Fibroblast of lung (primary cell): Measurements from ENCODE around the gene WDR27. TPM values are rescaled to one million over a fixed set of nuclear protein-coding genes. Genes with fewer than 3 reads are reported as not detected.

ENCODE experiments used
- DNase-seq, 2 donors: peaks; one replicate each; pipeline versions ENCODE4 v3.0.0 to v3.0.0-alpha.2; 2010; ENCODE audit warnings: low read depth in 2 of 2
- H2AFZ ChIP-seq: 2 replicates; pipeline ENCODE4 v1.5.1; 2012; ENCODE audit warnings: low read length, control low read depth, inconsistent platforms
- H3K27ac ChIP-seq: 2 replicates; pipeline ENCODE4 v1.5.1; 2011; ENCODE audit warnings: low read length, control low read depth; ENCODE audit not compliant: insufficient read depth
- H3K27me3 ChIP-seq: 2 replicates; pipeline ENCODE4 v1.5.1; 2011; ENCODE audit warnings: mild to moderate bottlenecking, low read length; ENCODE audit not compliant: control insufficient read depth, insufficient read depth
- H3K36me3 ChIP-seq: 2 replicates; pipeline ENCODE4 v1.5.1; 2011; ENCODE audit warnings: low read length; ENCODE audit not compliant: control insufficient read depth, insufficient read depth
- H3K4me1 ChIP-seq: 2 replicates; pipeline ENCODE4 v1.5.1; 2011; ENCODE audit warnings: low read length; ENCODE audit not compliant: control insufficient read depth, insufficient read depth; ENCODE audit errors: extremely low read depth
- H3K4me2 ChIP-seq: 2 replicates; pipeline ENCODE4 v1.5.1; 2011; ENCODE audit warnings: low read length, control low read depth; ENCODE audit not compliant: insufficient read depth; ENCODE audit errors: extremely low read depth
- H3K4me3 ChIP-seq, 4 experiments: fragments of 200-600 bp in 1 of 4; sonication (generic) in 1 of 4; replicated peaks in 1 of 4; 2 replicates each; pipeline ENCODE4 v1.5.1; 2011 to 2016; ENCODE audit warnings: low read length in 4 of 4, low read depth in 3 of 4, mild to moderate bottlenecking in 3 of 4, control low read depth in 2 of 4, inconsistent platforms in 1 of 4, mixed read lengths in 1 of 4; ENCODE audit not compliant: insufficient read depth in 1 of 4; ENCODE audit errors: control extremely low read depth in 1 of 4
- H3K79me2 ChIP-seq: 2 replicates; pipeline ENCODE4 v1.5.1; 2012; ENCODE audit warnings: mild to moderate bottlenecking, low read length, inconsistent platforms; ENCODE audit not compliant: control insufficient read depth, insufficient read depth
- H3K9ac ChIP-seq: 2 replicates; pipeline ENCODE4 v1.5.1; 2011; ENCODE audit warnings: mild to moderate bottlenecking, low read length, control low read depth; ENCODE audit not compliant: insufficient read depth
- H3K9me3 ChIP-seq: 2 replicates; pipeline ENCODE4 v1.5.1; 2012; ENCODE audit warnings: low read depth, low read length; ENCODE audit not compliant: control insufficient read depth, insufficient read depth
- H4K20me1 ChIP-seq: 2 replicates; pipeline ENCODE4 v1.5.1; 2011; ENCODE audit warnings: low read length; ENCODE audit not compliant: control insufficient read depth, insufficient read depth; ENCODE audit errors: extremely low read depth
- EZH2 ChIP-seq: IDR thresholded peaks from 2 replicates; pipeline ENCODE4 v1.5.1; 2012; ENCODE audit warnings: low read length, control low read depth, mild to moderate bottlenecking; ENCODE audit errors: missing control alignments
- polyA plus RNA-seq, 2 donors: library from polyadenylated mRNA; depleted of rRNA in 1 of 2; stranded (reverse) in 1 of 2; unstranded in 1 of 2; fragments of >200 nt; gene quantifications; 2 replicates each; pipeline ENCODE4 v1.2.1, GENCODE V29; 2011 to 2012; ENCODE audit warnings: missing spikeins in 1 of 2
- total RNA-seq: library from RNA; depleted of rRNA; stranded (reverse); fragments of >200 nt; gene quantifications from 2 replicates; pipeline ENCODE4 v1.2.1, GENCODE V29; 2014
- TF ChIP-seq, protein P1 (sequence below), 2 donors: IDR thresholded peaks in 1 of 2; conservative IDR thresholded peaks in 1 of 2; 1 replicate in 1 of 2; 2 replicates in 1 of 2; pipeline ENCODE4 v1.5.1; 2011 to 2012; ENCODE audit warnings: low read length in 2 of 2, control low read depth in 1 of 2, inconsistent platforms in 1 of 2, low read depth in 1 of 2, mild to moderate bottlenecking in 1 of 2

Gene WDR27
- total and polyA plus RNA-seq, 2 donors (not counting 1 experiment from before 2014, with no cell fraction given): 8.8 to 23.3 TPM

DNA sequence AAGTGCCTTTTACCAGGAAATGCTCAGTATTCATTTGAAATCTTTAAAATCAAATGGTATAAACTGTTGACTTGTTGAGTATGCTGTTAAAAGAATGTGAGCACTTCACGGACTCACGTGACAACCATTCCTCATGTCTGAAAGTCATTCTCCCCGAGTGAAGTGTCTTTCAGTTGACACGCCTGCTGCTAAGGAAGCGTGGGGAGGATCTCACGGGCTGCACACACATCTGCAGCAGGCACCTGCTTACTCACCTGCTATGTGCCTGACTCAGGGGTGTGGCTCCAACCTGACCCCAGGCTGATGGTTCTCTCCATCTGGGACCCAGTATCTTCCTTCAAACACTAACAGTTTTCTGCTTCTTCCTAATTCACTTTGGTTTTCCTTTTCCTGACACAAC is 32.7 kb downstream of the WDR27 start:
- H3K27me3 ChIP-seq: no peaks in the 10 kb centered on the region
- no peaks in the 10 kb centered on the region for H3K4me1 ChIP-seq
- no peaks in the 10 kb centered on the region for H3K9me3 ChIP-seq
- H3K9ac ChIP-seq: no peak overlapping the region
- TF ChIP-seq, protein P1, sequence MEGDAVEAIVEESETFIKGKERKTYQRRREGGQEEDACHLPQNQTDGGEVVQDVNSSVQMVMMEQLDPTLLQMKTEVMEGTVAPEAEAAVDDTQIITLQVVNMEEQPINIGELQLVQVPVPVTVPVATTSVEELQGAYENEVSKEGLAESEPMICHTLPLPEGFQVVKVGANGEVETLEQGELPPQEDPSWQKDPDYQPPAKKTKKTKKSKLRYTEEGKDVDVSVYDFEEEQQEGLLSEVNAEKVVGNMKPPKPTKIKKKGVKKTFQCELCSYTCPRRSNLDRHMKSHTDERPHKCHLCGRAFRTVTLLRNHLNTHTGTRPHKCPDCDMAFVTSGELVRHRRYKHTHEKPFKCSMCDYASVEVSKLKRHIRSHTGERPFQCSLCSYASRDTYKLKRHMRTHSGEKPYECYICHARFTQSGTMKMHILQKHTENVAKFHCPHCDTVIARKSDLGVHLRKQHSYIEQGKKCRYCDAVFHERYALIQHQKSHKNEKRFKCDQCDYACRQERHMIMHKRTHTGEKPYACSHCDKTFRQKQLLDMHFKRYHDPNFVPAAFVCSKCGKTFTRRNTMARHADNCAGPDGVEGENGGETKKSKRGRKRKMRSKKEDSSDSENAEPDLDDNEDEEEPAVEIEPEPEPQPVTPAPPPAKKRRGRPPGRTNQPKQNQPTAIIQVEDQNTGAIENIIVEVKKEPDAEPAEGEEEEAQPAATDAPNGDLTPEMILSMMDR (conservative IDR thresholded peaks at IDR 0.05 in 1 of 2, IDR thresholded peaks at IDR 0.05 in 1 of 2; ENCODE audit: low read depth in 1 of 2, low read length in 2 of 2): no peak
- no peak for TF ChIP-seq EZH2
- H2AFZ ChIP-seq: no peak overlapping the region
- no peak overlapping the region for H3K4me2 ChIP-seq
- no peak overlapping the region for H3K4me3 ChIP-seq
- no peaks in the 10 kb centered on the region for H4K20me1 ChIP-seq
- no peak for DNase-seq
- H3K79me2 ChIP-seq: no peaks in the 10 kb centered on the region
- no peak overlapping the region for H3K27ac ChIP-seq
- H3K36me3 ChIP-seq: peaks cover 3% of the 10 kb centered on the region

DNA sequence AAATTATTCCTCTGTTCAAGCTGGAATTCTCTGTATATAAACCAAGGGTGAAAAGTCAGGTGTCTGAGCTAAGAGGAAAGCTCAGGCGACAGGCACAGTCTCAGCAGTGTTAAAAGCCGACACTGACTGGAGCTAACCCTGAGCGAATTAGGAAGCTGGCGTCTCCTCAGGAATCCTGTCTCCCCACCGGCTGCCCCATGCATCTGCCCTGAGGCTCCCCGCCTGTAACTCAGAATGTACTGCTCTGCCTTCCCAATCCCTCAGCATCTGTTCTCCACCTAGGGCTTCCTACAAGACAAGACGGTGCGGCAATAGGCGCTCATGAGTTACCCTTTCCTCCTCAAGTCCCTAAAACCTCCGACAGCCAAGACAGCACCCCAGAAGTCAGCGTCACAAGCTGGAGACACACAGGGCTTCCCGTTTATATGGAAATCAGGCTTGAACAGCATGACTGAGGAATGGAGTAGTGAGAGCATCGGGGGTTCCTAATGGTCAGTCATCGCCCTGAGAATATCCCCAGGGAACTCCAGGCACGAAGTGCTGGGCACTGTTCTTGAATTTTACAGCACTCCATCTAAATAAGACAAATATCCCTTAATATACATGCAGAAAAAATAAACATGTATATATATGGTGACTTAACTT is 33.5 kb downstream of the WDR27 start:
- DNase-seq: no peak
- peaks cover 5% of the 10 kb centered on the region for H3K36me3 ChIP-seq
- H3K4me3 ChIP-seq: no peak overlapping the region
- H3K27ac ChIP-seq: no peak overlapping the region
- H3K4me2 ChIP-seq: no peak overlapping the region
- TF ChIP-seq, protein P1 (conservative IDR thresholded peaks at IDR 0.05 in 1 of 2, IDR thresholded peaks at IDR 0.05 in 1 of 2; ENCODE audit: low read depth in 1 of 2, low read length in 2 of 2): no peak
- TF ChIP-seq EZH2: no peak
- H3K79me2 ChIP-seq: no peaks in the 10 kb centered on the region
- no peaks in the 10 kb centered on the region for H4K20me1 ChIP-seq
- H3K4me1 ChIP-seq: no peaks in the 10 kb centered on the region
- no peak overlapping the region for H3K9ac ChIP-seq
- H3K27me3 ChIP-seq: no peaks in the 10 kb centered on the region
- no peak overlapping the region for H2AFZ ChIP-seq
- no peaks in the 10 kb centered on the region for H3K9me3 ChIP-seq

DNA sequence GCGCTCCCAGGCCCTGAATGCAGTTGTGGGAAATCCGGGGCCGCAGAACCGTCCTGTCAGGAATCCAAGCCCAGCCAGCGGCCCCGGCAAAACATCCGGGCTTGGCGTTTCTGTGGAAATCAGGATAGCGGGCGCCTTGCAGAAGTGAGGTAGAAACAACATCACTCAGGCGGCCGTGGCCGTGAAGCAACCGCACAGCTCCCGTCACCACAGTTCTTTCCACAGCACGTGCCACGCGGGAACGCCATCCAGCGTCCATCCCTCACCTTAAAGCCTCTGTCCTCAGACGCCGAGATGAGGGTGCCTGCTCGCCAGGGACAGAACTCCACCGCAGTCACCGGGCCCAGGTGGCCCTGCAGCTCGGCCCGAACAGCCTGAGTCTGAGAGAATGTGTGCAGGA is 34.1 kb downstream of the WDR27 start:
- Histone ChIP-seq H3K9ac (no peak overlapping the region), H4K20me1 (no peaks in the 10 kb centered on the region), H3K4me2 (no peak overlapping the region), H3K36me3 (peaks cover 5% of the 10 kb centered on the region), H3K79me2 (no peaks in the 10 kb centered on the region), H3K4me3 (no peak overlapping the region), H3K27ac (no peak overlapping the region), H3K4me1 (no peaks in the 10 kb centered on the region), H3K27me3 (no peaks in the 10 kb centered on the region), H3K9me3 (no peaks in the 10 kb centered on the region), H2AFZ (no peak overlapping the region)
- no peak for DNase-seq
- TF ChIP-seq, protein P1 (conservative IDR thresholded peaks at IDR 0.05 in 1 of 2, IDR thresholded peaks at IDR 0.05 in 1 of 2; ENCODE audit: low read depth in 1 of 2, low read length in 2 of 2): no peak
- no peak for TF ChIP-seq EZH2
